Subcutaneous abdominal adipose tissue (tissue), 5 donors: ENCODE data around the gene CACTIN.
"Not testable (repeated sequence)": the region's sequence is repeated elsewhere in the genome, so short reads cannot be mapped to it uniquely, and the experiment has no call there.

ENCODE experiments used
- H3K27ac ChIP-seq: one replicate; pipeline ENCODE4 v1.7.0; 2013; ENCODE audit warnings: low read depth, mild to moderate bottlenecking, inconsistent platforms, low read length, moderate library complexity
- H3K27me3 ChIP-seq, 5 donors: one replicate each; pipeline ENCODE4 v1.7.0; 2013; ENCODE audit warnings: low read length in 5 of 5, inconsistent platforms in 1 of 5; ENCODE audit not compliant: control insufficient read depth in 5 of 5, insufficient read depth in 4 of 5
- H3K36me3 ChIP-seq, 5 donors: one replicate each; pipeline ENCODE4 v1.7.0; 2013; ENCODE audit warnings: low read length in 5 of 5; ENCODE audit not compliant: control insufficient read depth in 5 of 5, insufficient read depth in 5 of 5
- H3K4me1 ChIP-seq, 5 donors: one replicate each; pipeline ENCODE4 v1.7.0; 2013; ENCODE audit warnings: low read length in 5 of 5, mild to moderate bottlenecking in 3 of 5, moderate library complexity in 1 of 5; ENCODE audit not compliant: control insufficient read depth in 5 of 5, insufficient read depth in 5 of 5
- H3K4me3 ChIP-seq, 5 donors: one replicate each; pipeline ENCODE4 v1.7.0; 2013; ENCODE audit warnings: low read length in 5 of 5, low read depth in 1 of 5
- H3K9ac ChIP-seq, 5 donors: one replicate each; pipeline ENCODE4 v1.7.0; 2013; ENCODE audit warnings: low read length in 5 of 5, mild to moderate bottlenecking in 4 of 5, moderate library complexity in 3 of 5
- H3K9me3 ChIP-seq, 5 donors: one replicate each; pipeline ENCODE4 v1.7.0; 2013; ENCODE audit warnings: low read length in 5 of 5; ENCODE audit not compliant: control insufficient read depth in 5 of 5
- donor health status: healthy.
- donor health status: healthy.
- donor health status: healthy.
- donor health status: healthy.
- donor health status: healthy.

CACTIN gene

GRCh38 chr19:3656073-3656746, 29.6 kb upstream of the CACTIN start:
- Histone ChIP-seq H3K27ac (no peak overlapping the region), H3K9me3 (peaks cover 0 to 5% (median 0%) of the 10 kb centered on the region in 5 donors), H3K9ac (no peak overlapping the region)

GRCh38 chr19:3655402-3656072, 28.9 kb upstream of the CACTIN start:
- no peak overlapping the region for H3K9ac ChIP-seq
- peaks cover 0 to 5% (median 0%) of the 10 kb centered on the region in 5 donors for H3K9me3 ChIP-seq
- no peak overlapping the region for H3K4me3 ChIP-seq
- no peaks in the 10 kb centered on the region for H3K27me3 ChIP-seq
- peaks cover 0 to 86% (median 77%) of the 10 kb centered on the region in 5 donors for H3K36me3 ChIP-seq
- H3K27ac ChIP-seq, result no peak overlapping the region
- H3K4me1 ChIP-seq, result peaks cover 0 to under 1% (median 0%) of the 10 kb centered on the region in 5 donors

More at GRCh38 chr19:3656073-3656746, 29.6 kb upstream of the CACTIN start:
- Histone ChIP-seq H3K36me3 (peaks cover 0 to 88% (median 80%) of the 10 kb centered on the region in 5 donors), H3K4me1 (peaks cover 0 to 7% (median 0%) of the 10 kb centered on the region in 5 donors), H3K27me3 (no peaks in the 10 kb centered on the region), H3K4me3 (no peak overlapping the region)

- no peaks in the 10 kb centered on the region for H3K4me1 ChIP-seq
- H3K9ac ChIP-seq, result no peak overlapping the region
- H3K27me3 ChIP-seq, result no peaks in the 10 kb centered on the region
- H3K36me3 ChIP-seq, result peaks cover 0 to 81% (median 68%) of the 10 kb centered on the region in 5 donors
- peaks cover 0 to 5% (median 0%) of the 10 kb centered on the region in 5 donors for H3K9me3 ChIP-seq
- H3K27ac ChIP-seq, result no peak overlapping the region
- no peak overlapping the region for H3K4me3 ChIP-seq
Observed at GRCh38 chr19:3653865-3654513, 27.4 kb upstream of the CACTIN start.

- H3K4me3 ChIP-seq, result no peak overlapping the region
- H3K36me3 ChIP-seq, result peaks cover 0 to 81% (median 65%) of the 10 kb centered on the region in 5 donors
- no peak overlapping the region for H3K27ac ChIP-seq
- no peaks in the 10 kb centered on the region for H3K4me1 ChIP-seq
- H3K27me3 ChIP-seq, result no peaks in the 10 kb centered on the region
- peaks cover 0 to 5% (median 0%) of the 10 kb centered on the region in 5 donors for H3K9me3 ChIP-seq
- H3K9ac ChIP-seq, result no peak overlapping the region
Observed at GRCh38 chr19:3653081-3653795, 26.6 kb upstream of the CACTIN start.

- no peak overlapping the region for H3K27ac ChIP-seq
- H3K27me3 ChIP-seq, result no peaks in the 10 kb centered on the region
- no peak overlapping the region for H3K9ac ChIP-seq
- H3K36me3 ChIP-seq, result peaks cover 0 to 81% (median 61%) of the 10 kb centered on the region in 5 donors
- peaks cover 0 to 5% (median 0%) of the 10 kb centered on the region in 5 donors for H3K9me3 ChIP-seq
- no peak overlapping the region for H3K4me3 ChIP-seq
- H3K4me1 ChIP-seq, result no peaks in the 10 kb centered on the region
Observed at GRCh38 chr19:3652422-3652821, 25.8 kb upstream of the CACTIN start.

- Histone ChIP-seq H3K27ac (no peak overlapping the region), H3K36me3 (peaks cover 0 to 81% (median 58%) of the 10 kb centered on the region in 5 donors), H3K4me3 (no peak overlapping the region), H3K4me1 (no peaks in the 10 kb centered on the region), H3K9me3 (peaks cover 0 to under 1% (median 0%) of the 10 kb centered on the region in 5 donors), H3K27me3 (no peaks in the 10 kb centered on the region), H3K9ac (no peak overlapping the region)
Observed at GRCh38 chr19:3651684-3652083, 25.1 kb upstream of the CACTIN start.

- no peaks in the 10 kb centered on the region for H3K27me3 ChIP-seq
- no peak overlapping the region for H3K9ac ChIP-seq
- no peak overlapping the region for H3K4me3 ChIP-seq
- H3K27ac ChIP-seq, result no peak overlapping the region
- H3K9me3 ChIP-seq, result no peaks in the 10 kb centered on the region
- peaks cover 0 to 84% (median 60%) of the 10 kb centered on the region in 5 donors for H3K36me3 ChIP-seq
- H3K4me1 ChIP-seq, result peaks cover 0 to 1% (median 0%) of the 10 kb centered on the region in 5 donors
Observed at GRCh38 chr19:3649888-3650287, 23.3 kb upstream of the CACTIN start.

GRCh38 chr19:3648037-3648905, 21.7 kb upstream of the CACTIN start:
- Histone ChIP-seq H3K9ac (no peak overlapping the region), H3K4me3 (no peak overlapping the region), H3K9me3 (no peaks in the 10 kb centered on the region), H3K36me3 (peaks cover 0 to 89% (median 59%) of the 10 kb centered on the region in 5 donors), H3K4me1 (peaks cover 0 to 3% (median 0%) of the 10 kb centered on the region in 5 donors), H3K27ac (no peak overlapping the region), H3K27me3 (no peaks in the 10 kb centered on the region)

GRCh38 chr19:3647102-3647501, 20.5 kb upstream of the CACTIN start:
- not testable (repeated sequence) for H3K4me3 ChIP-seq, H3K9ac ChIP-seq, H3K27me3 ChIP-seq, H3K4me1 ChIP-seq, H3K9me3 ChIP-seq, H3K27ac ChIP-seq
- peaks cover 0 to 89% (median 58%) of the 10 kb centered on the region in 5 donors for H3K36me3 ChIP-seq
